Measurements from ENCODE around the gene DDIT3. TPM values are rescaled to one million over a fixed set of nuclear protein-coding genes. Genes with fewer than 3 reads are reported as not detected.

The DDIT3 gene
- total and polyA plus RNA-seq, 4 donors = 4.7 to 30.2 (median 16.2) TPM

GRCh38 chr12:57549203-57549908, 29.0 kb upstream of the DDIT3 start:
- no peak overlapping the region for H3K27ac ChIP-seq (ENCODE audit: low read depth in 1 of 2, low read length in 2 of 2)
- WGBS = 39% methylated on average over 13 of the region's 13 CpGs
- peaks cover 0 to 12% (median 2%) of the 10 kb centered on the region in 4 donors for H3K27me3 ChIP-seq (ENCODE audit: control insufficient read depth in 4 of 4, insufficient read depth in 4 of 4, low read length in 3 of 4)
- H3K9me3 ChIP-seq (ENCODE audit: control insufficient read depth in 4 of 4, low read length in 3 of 4) = no peaks in the 10 kb centered on the region
- H3K4me1 ChIP-seq (ENCODE audit: control insufficient read depth in 4 of 4, insufficient read depth in 4 of 4, low read length in 3 of 4) = peaks cover 6 to 15% (median 10%) of the 10 kb centered on the region in 4 donors
- TF ChIP-seq YY1 (IDR thresholded peaks at IDR 0.05) (no peak), NR2F2 (IDR thresholded peaks at IDR 0.05) (no peak), RAD21 (IDR thresholded peaks at IDR 0.05) (no peak), MAX (IDR thresholded peaks at IDR 0.05) (no peak), HNF4G (IDR thresholded peaks at IDR 0.05) (no peak), ZBTB33 (IDR thresholded peaks at IDR 0.05) (no peak), RXRA (IDR thresholded peaks at IDR 0.05) (no peak), CTCF (IDR thresholded peaks at IDR 0.05; ENCODE audit: low read depth, low read length, missing input control) (no peak), JUND (IDR thresholded peaks at IDR 0.05) (no peak), ATF3 (IDR thresholded peaks at IDR 0.05) (no peak)
- H3K4me3 ChIP-seq (ENCODE audit: low read depth in 1 of 3, low read length in 3 of 3) = peak overlapping the region in 1 of 3 donors; percentile 26
- H3K36me3 ChIP-seq (ENCODE audit: control insufficient read depth in 4 of 4, insufficient read depth in 3 of 4, low read depth in 1 of 4, low read length in 3 of 4) = no peaks in the 10 kb centered on the region
- H3K9ac ChIP-seq (ENCODE audit: low read depth in 1 of 2, low read length in 2 of 2) = no peak overlapping the region
- DNase-seq (ENCODE audit: low spot score) = no peak

GRCh38 chr12:57548488-57548887, 28.2 kb upstream of the DDIT3 start:
- no peaks in the 10 kb centered on the region for H3K9me3 ChIP-seq (ENCODE audit: control insufficient read depth in 4 of 4, low read length in 3 of 4)
- no peak overlapping the region for H3K27ac ChIP-seq (ENCODE audit: low read depth in 1 of 2, low read length in 2 of 2)
- H3K9ac ChIP-seq (ENCODE audit: low read depth in 1 of 2, low read length in 2 of 2) = no peak overlapping the region
- 43% methylated on average over 2 of the region's 2 CpGs for WGBS
- DNase-seq (ENCODE audit: low spot score) = no peak
- no peaks in the 10 kb centered on the region for H3K36me3 ChIP-seq (ENCODE audit: control insufficient read depth in 4 of 4, insufficient read depth in 3 of 4, low read depth in 1 of 4, low read length in 3 of 4)
- peaks cover 0 to 12% (median 2%) of the 10 kb centered on the region in 4 donors for H3K27me3 ChIP-seq (ENCODE audit: control insufficient read depth in 4 of 4, insufficient read depth in 4 of 4, low read length in 3 of 4)
- TF ChIP-seq SP1 (IDR thresholded peaks at IDR 0.05) = no peak
- no peak for TF ChIP-seq FOXA2 (IDR thresholded peaks at IDR 0.05)
- TF ChIP-seq CTCF (IDR thresholded peaks at IDR 0.05; ENCODE audit: low read depth, low read length, missing input control) = no peak
- no peak for TF ChIP-seq HNF4A (conservative IDR thresholded peaks at IDR 0.05)
- no peak for TF ChIP-seq HNF4G (IDR thresholded peaks at IDR 0.05)
- no peak for TF ChIP-seq REST (IDR thresholded peaks at IDR 0.05)
- TF ChIP-seq NR2F2 (IDR thresholded peaks at IDR 0.05) = no peak
- TF ChIP-seq EGR1 (IDR thresholded peaks at IDR 0.05; ENCODE audit: low read depth in 2 of 2) = no peak
- TF ChIP-seq JUND (IDR thresholded peaks at IDR 0.05) = no peak
- no peak for TF ChIP-seq RAD21 (IDR thresholded peaks at IDR 0.05)
- no peak overlapping the region for H3K4me3 ChIP-seq (ENCODE audit: low read depth in 1 of 3, low read length in 3 of 3)
- peaks cover 6 to 15% (median 10%) of the 10 kb centered on the region in 4 donors for H3K4me1 ChIP-seq (ENCODE audit: control insufficient read depth in 4 of 4, insufficient read depth in 4 of 4, low read length in 3 of 4)
